ENCODE measurements around the gene CLPTM1. TPM values are rescaled to one million over a fixed set of nuclear protein-coding genes. Genes with fewer than 3 reads are reported as not detected.

Gene CLPTM1
- total RNA-seq, 1 donor from 2014 or later: 36.7 TPM

DNA sequence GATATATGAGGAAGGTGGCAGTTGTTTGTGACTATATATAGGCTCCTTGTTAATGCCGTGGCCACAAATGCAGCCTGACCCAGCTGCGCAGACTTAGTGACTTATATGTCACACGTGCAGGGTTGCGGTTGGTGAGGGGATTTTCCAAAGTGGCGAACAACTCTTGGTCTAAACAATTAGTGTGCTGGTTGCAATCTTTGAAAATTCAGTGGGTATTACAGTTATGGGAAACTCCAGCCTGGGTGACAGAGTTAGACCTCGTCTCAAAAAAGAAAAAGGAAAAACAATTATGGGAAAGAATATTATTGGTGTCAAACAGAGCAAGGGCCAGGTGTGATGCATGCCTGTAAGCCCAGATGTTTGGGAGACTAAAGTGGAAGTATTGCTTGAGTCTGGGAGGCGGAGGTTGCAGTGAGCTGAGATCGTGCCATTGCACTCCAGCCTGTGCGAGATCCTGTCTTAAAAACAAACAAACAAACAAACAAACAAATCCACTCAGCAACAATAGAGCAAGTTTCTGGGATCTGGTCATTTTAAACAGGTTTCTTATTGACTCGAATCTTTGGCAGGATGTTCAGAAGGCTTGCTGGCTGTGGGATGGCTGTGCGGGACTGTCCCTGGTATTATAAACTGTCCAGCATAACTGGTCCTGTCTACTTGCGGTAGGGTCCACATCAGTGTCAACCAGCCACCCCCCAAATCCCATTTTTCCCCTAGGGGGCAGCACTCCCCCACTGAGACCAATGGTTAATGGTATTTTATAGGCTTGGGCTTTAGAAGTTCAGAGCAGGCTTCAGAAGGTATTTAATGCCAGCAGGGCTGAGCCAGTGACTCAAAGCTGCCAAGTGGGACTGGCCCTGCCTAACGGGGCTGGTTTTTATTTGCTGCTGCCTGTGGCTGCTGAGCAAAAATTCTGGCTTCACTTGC lies 61.5 kb downstream of the CLPTM1 start:
- peak; percentile 43 for DNase-seq

DNA sequence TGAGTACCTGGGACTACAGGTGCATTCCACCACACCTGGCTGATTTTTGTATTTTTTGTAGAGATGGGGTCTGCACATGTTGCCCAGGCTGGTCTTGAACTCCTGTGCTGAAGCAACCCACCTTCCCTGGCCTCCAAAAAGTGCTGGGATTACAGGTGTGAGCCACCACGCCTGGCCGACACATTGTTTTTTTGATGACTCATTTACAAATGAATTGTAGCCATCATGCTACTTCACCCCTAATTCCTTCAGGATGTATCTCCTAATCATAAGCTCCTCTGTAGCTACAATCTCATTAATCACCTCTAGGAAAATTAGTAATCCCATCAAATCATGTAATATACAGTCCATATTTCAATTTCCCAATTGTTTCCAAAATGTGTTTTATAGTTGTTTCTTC lies 64.0 kb downstream of the CLPTM1 start:
- DNase-seq: no peak

DNA sequence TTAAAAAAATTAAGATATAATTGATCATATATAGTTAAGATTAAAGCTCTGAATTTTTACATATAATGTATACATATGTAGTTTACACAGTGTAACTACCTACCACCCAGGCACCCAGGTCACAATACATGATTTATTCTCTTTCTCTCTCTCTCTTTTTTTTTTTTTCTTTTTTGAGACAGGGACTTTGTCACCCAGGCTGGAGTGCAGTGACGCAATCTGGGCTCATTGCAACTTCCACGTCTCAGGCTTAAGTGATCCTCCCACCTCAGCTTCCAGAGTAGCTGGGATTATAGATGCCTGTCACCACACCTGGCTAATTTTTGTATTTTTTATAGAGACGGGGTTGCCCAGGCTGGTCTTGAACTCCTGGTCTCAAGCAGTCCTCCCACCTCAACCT lies 64.9 kb downstream of the CLPTM1 start:
- DNase-seq: no peak

DNA sequence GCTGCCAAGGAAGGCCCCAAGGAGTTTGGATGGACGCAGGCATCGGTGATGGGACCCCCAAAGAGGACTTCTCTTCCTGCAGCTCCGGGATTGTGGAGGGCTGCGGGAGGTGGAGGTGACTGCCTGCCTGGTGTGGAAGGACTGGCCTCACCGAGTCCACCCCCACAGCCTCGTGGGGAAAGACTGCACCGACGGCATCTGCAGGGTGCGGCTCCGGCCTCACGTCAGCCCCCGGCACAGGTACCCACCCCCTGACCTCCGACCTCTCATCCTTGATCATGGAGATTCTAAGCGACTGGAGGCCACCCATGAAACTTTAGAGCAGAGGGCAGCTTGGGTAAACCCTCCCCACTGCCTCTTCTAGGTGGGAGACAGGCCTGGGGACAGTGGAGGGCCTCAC lies 66.8 kb downstream of the CLPTM1 start:
- no peak for DNase-seq

DNA sequence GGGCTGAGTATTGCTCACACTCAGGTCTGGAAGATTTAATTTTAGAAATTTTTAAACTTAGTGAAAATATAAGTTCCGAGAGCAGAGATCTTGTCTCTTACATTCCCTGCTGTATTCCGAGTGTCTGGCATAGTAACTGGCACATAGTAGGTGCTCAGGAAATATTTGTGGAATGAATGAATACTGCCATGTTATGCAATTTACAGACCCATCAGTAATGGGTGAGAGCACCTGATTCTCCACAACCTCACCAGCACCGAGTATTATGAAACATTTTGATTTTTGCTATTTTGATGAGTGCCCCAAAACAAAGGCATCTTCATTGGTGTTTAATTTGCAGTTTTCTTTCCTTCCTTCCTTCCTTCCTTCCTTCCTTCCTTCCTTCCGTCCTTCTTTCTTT lies 67.9 kb downstream of the CLPTM1 start:
- DNase-seq: no peak

DNA sequence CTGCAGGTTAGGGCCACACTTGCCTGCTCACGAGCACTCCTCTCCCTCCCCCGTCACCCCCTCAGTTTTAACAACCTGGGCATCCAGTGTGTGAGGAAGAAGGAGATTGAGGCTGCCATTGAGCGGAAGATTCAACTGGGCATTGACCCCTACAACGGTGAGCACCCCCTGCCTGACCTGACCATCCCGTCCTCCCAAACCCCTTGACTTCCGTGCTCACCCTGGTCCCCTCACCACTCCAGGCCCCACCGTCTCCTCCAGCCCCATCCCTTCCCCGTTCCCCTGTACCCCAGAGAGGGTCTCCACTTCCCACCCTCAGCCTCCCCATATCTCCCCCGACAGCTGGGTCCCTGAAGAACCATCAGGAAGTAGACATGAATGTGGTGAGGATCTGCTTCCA lies 70.1 kb downstream of the CLPTM1 start:
- DNase-seq: no peak

DNA sequence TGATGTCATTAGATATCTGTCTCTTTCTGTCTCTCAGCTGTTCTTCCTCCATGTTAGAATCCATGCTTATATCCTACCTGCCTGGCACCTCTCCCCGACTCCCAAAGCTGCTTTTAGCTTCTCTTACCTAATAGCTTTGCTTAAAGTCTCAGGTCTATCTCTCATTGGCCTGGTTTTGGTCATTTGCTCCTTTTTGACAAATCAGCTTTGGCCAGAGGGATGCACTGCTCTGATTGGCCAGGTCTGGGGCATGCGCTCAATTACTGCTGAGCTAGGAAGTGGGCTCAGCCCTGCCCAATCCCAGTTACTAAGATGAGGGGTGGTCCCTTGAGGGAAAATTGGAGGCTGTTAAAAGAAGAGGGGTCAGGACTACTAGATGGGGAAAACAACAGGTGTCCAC lies 72.2 kb downstream of the CLPTM1 start:
- no peak for DNase-seq

DNA sequence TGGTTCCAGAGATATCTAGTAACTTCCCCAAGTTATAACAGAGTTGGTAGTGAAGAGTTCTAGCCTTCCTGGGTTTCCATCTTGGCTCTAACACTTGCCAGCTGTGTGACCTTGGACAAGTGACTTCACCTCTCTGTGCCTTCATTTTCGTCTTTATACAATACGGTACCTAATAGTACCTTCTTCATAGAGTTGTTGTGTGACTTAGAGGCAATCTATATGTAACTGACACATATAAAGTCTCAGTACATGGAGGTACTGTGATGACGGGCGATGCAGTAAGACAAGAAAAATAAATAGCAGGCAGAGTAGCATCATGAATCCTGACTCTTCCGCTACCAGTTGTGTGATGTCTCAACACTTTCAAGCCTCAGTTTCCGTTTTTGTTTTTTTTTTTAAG lies 75.6 kb downstream of the CLPTM1 start:
- DNase-seq: no peak

DNA sequence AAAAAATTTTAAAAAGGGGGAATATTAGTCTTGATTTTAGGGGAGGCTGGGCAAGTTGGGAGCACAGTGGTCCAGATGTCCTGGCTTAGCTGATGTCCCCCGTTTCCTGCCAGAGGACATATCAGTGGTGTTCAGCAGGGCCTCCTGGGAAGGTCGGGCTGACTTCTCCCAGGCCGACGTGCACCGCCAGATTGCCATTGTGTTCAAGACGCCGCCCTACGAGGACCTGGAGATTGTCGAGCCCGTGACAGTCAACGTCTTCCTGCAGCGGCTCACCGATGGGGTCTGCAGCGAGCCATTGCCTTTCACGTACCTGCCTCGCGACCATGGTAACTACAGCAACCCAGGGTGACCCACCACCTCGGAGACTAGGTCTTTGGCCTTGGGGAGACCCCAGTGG lies 77.2 kb downstream of the CLPTM1 start:
- DNase-seq: no peak

DNA sequence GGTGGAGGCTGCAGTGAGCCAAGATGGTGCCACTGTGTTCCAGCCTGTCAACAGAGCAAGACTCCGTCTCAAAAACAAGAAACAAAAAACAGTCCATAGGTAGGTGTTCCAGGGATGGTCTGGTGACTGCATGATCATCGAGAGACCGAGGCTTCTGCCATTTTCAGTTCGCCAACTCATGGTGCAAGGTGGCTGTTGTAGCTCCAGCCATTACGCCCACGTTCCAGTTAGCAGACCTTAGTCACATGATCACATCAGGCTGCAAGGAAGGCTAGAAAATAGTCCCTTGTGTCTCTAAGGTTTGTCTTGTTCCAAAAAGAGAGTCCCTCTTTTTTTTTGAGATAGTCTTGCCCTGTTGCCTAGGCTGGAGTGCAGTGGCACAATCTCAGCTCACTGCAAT lies 80.6 kb downstream of the CLPTM1 start:
- no peak for DNase-seq

DNA sequence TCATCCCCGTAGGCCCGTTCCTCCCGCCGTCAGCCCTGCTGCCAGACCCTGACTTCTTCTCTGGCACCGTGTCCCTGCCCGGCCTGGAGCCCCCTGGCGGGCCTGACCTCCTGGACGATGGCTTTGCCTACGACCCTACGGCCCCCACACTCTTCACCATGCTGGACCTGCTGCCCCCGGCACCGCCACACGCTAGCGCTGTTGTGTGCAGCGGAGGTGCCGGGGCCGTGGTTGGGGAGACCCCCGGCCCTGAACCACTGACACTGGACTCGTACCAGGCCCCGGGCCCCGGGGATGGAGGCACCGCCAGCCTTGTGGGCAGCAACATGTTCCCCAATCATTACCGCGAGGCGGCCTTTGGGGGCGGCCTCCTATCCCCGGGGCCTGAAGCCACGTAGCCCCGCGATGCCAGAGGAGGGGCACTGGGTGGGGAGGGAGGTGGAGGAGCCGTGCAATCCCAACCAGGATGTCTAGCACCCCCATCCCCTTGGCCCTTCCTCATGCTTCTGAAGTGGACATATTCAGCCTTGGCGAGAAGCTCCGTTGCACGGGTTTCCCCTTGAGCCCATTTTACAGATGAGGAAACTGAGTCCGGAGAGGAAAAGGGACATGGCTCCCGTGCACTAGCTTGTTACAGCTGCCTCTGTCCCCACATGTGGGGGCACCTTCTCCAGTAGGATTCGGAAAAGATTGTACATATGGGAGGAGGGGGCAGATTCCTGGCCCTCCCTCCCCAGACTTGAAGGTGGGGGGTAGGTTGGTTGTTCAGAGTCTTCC lies 82.4 kb downstream of the CLPTM1 start:
- no peak for DNase-seq

DNA sequence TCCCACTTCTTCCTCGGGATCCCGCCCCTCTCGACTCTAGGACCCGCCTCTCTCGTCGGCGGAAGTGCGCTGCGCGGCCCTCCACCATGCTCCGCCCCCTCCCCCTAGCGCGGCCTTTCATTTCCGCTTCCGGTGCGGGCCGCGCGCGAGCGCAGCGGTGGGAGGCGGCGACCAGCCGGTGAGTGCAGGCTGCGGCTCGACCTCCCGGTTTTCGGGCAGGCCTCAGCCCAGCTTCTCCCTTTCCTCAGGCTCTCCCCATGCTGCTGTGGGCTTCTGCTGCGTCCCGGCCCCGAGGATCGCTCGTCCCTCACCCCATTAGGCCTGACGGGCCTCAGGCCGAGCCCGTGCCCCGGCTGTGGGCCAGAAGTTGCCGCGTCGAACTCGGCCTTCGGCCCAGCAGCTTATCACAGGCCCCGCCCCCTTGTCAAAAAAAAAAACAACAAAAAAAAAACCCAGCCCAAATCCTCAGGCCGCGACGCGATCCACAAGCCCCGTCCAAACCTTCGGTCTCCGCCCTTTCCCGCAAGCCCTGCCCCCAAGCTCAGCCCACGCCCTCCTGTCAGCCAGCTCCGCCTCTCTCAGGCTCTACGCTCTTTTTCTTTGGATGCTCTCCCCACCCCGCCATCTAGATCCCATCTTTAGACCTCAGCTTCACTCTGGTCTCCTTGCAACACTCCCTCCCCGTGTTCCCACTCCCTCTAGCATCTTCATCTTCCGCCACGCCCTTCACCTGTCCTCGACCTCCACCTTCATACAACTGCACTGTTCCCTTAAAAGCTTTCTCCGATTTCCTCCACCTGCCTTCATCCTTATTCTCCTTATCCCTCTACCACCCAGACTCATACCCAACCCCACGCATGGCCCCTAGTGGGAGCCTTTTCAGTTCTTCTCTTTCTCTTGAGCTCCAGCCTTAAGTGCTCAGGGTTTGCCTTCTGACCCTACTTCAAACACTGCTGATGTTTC lies 84.0 kb downstream of the CLPTM1 start, which contains the start of gene CLASRP:
Gene CLASRP (plus strand): TSS at position 115 of the 963 bp plus-strand sequence. CDS start 1,168 bp downstream, outside the sequence.
- DNase-seq: peak; percentile 85

DNA sequence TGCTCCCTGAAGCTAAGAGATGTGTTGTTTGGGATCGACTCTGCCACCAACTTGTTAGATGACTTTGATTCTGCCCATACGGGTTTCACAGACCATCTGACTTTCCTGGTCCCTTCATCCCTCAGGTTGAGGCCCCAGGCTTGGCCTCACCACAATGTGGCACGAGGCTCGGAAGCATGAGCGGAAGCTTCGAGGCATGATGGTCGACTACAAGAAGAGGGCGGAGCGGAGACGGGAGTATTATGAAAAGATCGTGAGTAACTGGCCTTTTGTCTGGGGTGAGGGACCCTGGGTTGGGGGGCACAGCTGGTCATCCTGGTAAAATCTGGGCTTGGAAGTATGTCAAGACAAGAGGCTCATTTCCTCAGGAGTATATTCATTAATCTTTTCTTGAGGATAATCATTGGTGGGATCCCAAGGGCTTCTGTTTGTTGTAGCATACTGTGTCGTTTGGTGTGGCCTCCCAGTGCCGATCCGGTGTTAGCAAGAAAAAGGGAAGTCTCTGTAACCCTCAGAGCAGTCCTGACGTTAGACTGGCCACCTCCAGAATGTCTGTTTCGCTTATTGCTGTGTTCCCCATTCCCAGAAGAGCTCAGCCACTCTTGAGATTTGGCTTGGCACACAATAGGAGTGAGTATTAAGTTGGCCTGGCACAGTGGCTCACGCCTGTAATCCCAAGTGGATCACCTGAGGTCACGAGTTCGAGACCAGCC lies 85.0 kb downstream of the CLPTM1 start:
- no peak for DNase-seq

DNA sequence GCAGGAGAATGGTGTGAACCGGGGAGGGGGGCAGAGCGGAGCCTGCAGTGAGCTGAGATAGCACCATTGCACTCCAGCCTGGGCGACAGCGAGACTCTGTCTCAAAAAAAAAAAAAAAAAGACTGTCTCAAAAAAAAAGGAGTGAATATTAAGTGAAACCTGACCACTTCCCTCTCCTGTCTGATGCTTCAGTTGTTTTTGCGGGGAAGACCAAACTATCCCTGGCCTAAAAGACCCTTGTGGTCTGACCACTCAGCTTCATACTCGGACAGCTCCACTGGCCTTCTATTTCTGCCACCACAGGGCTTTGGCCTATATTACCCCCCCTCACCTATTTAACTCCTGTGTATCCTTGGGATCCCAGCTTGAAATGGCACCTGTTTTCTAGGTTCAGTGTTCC lies 85.9 kb downstream of the CLPTM1 start:
- no peak for DNase-seq

Other genes with a start within 250 kb of the CLPTM1 start
- gene BCL3, start 206.7 kb upstream of the CLPTM1 start, total RNA-seq: 4.6 TPM
- gene CBLC, start 177.5 kb upstream of the CLPTM1 start, total RNA-seq: 12.5 TPM
- 50.4 TPM for gene BCAM, start 146.3 kb upstream of the CLPTM1 start, total RNA-seq
- gene NECTIN2, start 109.1 kb upstream of the CLPTM1 start, total RNA-seq: 34.0 TPM
- 16.1 TPM for gene TOMM40, start 64.1 kb upstream of the CLPTM1 start, total RNA-seq
- gene APOE, start 49.6 kb upstream of the CLPTM1 start, total RNA-seq: 313 TPM
- gene APOC1, start 40.8 kb upstream of the CLPTM1 start, total RNA-seq: 44.6 TPM
- gene APOC4, start 13.1 kb upstream of the CLPTM1 start, total RNA-seq: not detected
- gene APOC2, start 9.3 kb upstream of the CLPTM1 start, total RNA-seq: 0.69 TPM
- gene RELB, start 46.1 kb downstream of the CLPTM1 start, total RNA-seq: 7.1 TPM
- gene CLASRP, start 83.7 kb downstream of the CLPTM1 start, total RNA-seq: 20.3 TPM
- 0.39 TPM for gene ZNF296, start 121.1 kb downstream of the CLPTM1 start, total RNA-seq
- 10.0 TPM for gene GEMIN7, start 123.9 kb downstream of the CLPTM1 start, total RNA-seq
- gene PPP1R37, start 137.8 kb downstream of the CLPTM1 start, total RNA-seq: 15.7 TPM
- gene NKPD1, start 205.6 kb downstream of the CLPTM1 start, total RNA-seq: 4.2 TPM
- 13.3 TPM for gene TRAPPC6A, start 222.9 kb downstream of the CLPTM1 start, total RNA-seq
- 3.1 TPM for gene BLOC1S3, start 223.4 kb downstream of the CLPTM1 start, total RNA-seq

Measured in skin of body (tissue), 2 donors.